ENCODE data around the gene FAR2.
"Not testable (repeated sequence)": the region's sequence is repeated elsewhere in the genome, so short reads cannot be mapped to it uniquely, and the experiment has no call there.

Gene FAR2

DNA sequence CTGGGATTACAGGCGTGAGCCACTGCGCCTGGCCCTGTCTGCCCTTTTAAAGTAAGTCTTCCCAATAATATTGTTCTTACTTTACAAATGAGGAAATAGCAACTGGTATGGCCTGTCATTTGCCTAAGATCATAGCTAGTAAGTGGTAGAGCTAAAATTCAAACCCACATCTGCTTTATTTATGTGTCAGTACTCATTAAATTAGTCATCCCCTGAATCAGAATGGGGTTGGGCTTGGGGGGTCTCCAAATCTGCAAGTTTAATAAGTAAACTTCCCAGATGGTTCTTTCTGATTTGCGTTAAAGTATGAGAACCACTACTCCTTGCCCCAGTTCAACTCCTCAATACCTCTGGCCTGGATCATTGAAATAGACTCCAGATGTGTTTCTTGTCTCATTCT, 96.2 kb downstream of the FAR2 start:
- Mint-ChIP-seq H3K36me3 (ENCODE audit: low read depth) (peaks cover 4% of the 10 kb centered on the region), H3K27ac (no peak overlapping the region), H3K4me3 (no peak overlapping the region), H3K27me3 (no peaks in the 10 kb centered on the region), H3K4me1 (peaks cover 16% of the 10 kb centered on the region), H3K9me3 (no peaks in the 10 kb centered on the region)
- DNase-seq (no peak), ATAC-seq (no peak)

DNA sequence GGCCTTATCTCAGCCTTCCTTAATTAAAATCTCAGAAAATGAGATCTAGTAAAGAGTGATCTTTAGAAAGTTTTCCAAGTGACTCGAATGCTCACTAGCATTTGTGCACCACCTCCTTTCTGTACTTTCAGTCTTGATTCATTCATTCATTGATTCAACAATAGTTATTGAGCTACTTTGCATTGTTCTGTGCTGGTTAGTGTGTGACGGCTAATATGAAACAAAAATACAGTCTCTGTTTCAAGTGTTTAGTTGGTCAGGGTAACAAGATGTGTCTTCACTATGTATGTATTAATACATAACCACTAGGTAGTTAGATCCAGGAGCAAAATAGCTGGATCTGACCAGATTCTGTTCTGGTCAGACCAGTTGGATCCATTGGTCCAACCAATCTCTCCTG, 100.9 kb downstream of the FAR2 start:
- no peak for ATAC-seq
- no peaks in the 10 kb centered on the region for H3K27me3 Mint-ChIP-seq
- no peak overlapping the region for H3K4me3 Mint-ChIP-seq
- H3K27ac Mint-ChIP-seq, result no peak overlapping the region
- no peak for DNase-seq
- peaks cover 4% of the 10 kb centered on the region for H3K36me3 Mint-ChIP-seq (ENCODE audit: low read depth)
- no peaks in the 10 kb centered on the region for H3K9me3 Mint-ChIP-seq
- H3K4me1 Mint-ChIP-seq, result no peaks in the 10 kb centered on the region

DNA sequence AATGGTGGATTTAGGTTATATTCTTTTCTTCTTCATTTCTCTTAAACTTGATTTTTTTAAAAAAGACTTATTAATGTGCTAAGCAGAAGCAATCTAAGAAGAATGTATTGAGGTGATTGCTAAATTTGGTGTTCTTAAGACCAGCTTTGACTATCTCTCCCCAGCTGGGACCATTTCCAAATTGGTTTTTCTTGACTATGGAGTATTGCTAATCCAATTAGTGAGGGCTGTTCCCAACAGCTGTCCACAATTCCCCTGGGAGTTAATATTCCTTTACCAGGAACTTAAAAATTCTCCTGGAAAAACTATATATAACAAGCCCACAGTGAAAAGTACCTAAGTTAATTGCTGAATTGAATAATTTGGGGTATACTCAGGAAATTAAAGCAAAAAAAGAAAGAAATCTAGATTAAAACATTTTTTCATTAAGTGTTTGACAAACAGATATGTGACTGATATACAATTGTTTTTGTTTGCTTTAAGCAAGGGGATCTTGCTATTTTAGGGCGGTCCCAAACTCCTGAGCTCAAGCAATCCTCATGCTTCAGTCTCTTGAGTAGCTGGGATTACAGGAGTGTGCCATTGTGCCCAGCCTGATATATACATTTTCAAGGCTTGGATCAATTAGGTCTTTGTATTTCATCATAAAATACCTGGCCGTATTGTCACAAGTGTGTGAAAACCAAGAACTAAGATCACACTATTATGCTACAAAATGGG, 105.0 kb downstream of the FAR2 start:
- no peaks in the 10 kb centered on the region for H3K4me1 Mint-ChIP-seq
- H3K9me3 Mint-ChIP-seq, result no peaks in the 10 kb centered on the region

DNA sequence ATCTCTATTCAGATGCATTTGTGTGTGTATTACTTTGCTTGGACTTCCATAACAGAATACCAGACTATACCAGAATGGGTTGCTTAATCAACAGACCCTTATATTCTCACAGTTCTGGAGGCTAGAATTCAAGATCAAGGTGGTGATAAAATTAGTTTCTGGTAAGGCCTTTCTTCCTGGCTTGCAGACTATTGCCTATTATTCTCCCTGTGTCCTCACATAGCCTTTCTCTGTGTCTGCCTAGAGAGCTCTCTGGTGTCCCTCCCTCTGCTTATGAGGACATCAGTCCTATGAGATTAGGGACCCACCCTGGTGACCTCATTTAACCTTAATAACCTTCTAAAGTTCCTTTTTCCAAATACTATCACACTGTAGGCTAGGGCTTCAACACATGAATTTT, 106.0 kb downstream of the FAR2 start:
- Mint-ChIP-seq H3K27me3 (no peaks in the 10 kb centered on the region), H3K4me1 (no peaks in the 10 kb centered on the region), H3K4me3 (no peak overlapping the region), H3K36me3 (ENCODE audit: low read depth) (no peaks in the 10 kb centered on the region), H3K27ac (no peak overlapping the region), H3K9me3 (no peaks in the 10 kb centered on the region)
- no peak for ATAC-seq
- no peak for DNase-seq

More for the DNA sequence above, 105.0 kb downstream of the FAR2 start:
- Mint-ChIP-seq H3K36me3 (ENCODE audit: low read depth) (peaks cover 4% of the 10 kb centered on the region), H3K4me3 (no peak overlapping the region), H3K27ac (no peak overlapping the region), H3K27me3 (no peaks in the 10 kb centered on the region)
- no peak for DNase-seq
- ATAC-seq, result no peak

DNA sequence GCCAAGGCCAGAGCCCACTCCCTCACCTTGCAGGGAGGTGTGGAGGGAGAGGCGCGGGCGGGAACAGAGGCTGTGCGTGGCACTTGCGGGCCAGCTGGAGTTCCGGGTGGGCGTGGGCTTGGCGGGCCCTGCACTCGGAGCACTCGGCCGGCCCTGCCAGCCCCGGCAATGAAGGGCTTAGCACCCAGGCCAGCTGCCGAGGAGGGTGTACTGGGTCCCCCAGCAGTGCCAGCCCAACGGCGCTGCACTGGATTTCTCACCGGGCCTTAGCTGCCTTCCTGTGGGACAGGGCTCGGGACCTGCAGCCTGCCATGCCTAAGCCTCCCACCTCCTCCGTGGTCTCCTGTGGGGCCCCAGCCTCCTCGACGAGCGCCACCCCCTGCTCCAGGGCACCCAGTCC, 107.5 kb downstream of the FAR2 start:
- H3K4me3 Mint-ChIP-seq, result no peak overlapping the region
- H3K27me3 Mint-ChIP-seq, result no peaks in the 10 kb centered on the region
- H3K9me3 Mint-ChIP-seq, result peaks cover 9% of the 10 kb centered on the region
- H3K36me3 Mint-ChIP-seq (ENCODE audit: low read depth), result peaks cover 2% of the 10 kb centered on the region
- DNase-seq (no peak), ATAC-seq (no peak)
- no peaks in the 10 kb centered on the region for H3K4me1 Mint-ChIP-seq
- no peak overlapping the region for H3K27ac Mint-ChIP-seq

DNA sequence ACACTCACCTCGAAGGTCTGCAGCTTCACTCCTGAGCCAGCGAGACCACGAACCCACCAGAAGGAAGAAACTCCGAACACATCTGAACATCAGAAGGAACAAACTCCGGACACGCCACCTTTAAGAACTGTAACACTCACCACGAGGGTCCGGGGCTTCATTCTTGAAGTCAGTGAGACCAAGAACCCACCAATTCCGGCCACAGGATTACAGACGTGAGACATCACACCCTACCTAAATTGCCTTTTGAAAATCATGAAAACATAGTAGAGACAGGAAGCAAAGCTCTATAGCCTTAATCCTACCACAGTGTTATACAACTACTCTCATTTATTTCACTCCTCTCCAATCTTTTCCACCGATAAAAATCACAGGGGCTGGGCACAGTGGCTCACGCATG, 108.6 kb downstream of the FAR2 start:
- H3K27ac Mint-ChIP-seq; DNase-seq; H3K36me3 Mint-ChIP-seq (ENCODE audit: low read depth); H3K4me1 Mint-ChIP-seq; ATAC-seq; H3K4me3 Mint-ChIP-seq; H3K27me3 Mint-ChIP-seq: not testable (repeated sequence)
- H3K9me3 Mint-ChIP-seq, result peaks cover 14% of the 10 kb centered on the region

DNA sequence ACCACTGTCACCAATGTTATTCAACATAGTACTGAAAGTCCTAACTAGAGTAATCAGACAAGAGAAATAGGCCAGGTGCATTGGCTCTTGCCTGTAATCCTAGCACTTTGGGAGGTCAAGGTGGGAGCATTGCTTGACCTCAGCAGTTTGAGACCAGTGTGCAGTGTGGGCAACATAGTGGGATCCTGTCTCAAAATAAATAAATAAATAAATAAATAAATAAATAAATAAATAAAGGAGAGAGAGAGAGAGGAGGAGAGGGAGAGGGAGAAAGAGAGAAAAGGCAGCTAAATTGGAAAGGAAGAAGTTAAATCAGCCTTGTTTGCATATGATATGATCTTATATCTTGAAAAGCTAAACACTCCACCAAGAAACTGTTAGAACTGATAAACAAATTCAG, 115.3 kb downstream of the FAR2 start:
- no peaks in the 10 kb centered on the region for H3K4me1 Mint-ChIP-seq
- DNase-seq (no peak), ATAC-seq (no peak)
- peaks cover 27% of the 10 kb centered on the region for H3K9me3 Mint-ChIP-seq
- H3K4me3 Mint-ChIP-seq, result no peak overlapping the region
- peaks cover 2% of the 10 kb centered on the region for H3K36me3 Mint-ChIP-seq (ENCODE audit: low read depth)
- no peaks in the 10 kb centered on the region for H3K27me3 Mint-ChIP-seq
- no peak overlapping the region for H3K27ac Mint-ChIP-seq

DNA sequence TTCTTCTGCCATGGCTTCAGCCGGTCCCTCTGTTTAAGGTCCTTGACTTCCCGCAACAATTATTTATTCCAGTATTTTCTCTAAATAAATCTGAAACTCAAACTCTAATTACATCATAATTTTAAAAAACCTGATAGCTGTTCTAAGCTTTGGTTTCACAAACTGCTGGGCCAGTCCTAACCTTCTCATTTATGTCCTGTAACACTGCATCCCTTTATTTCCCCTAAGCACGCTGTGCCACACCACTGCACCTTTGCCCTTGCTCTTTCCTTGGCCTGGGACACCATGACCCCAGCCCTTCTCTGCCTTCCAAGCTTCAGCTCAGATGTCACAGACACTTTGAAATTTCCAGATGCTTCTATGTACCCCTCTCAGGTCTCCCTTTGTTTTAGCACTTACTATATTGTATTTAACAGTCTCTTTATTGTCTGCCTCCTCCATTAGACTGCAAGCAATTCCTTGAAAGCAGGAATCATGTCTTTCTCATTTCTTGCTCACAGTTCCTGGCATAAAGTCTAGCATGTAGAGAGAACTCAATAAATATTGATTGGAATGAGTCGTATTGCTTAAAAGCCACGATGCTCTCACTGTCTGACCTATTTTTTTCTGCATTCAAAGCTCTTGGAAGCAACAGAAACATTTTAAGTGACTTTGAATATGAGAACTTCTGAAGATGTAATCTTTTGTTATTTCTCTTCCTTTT, 120.8 kb downstream of the FAR2 start:
- no peaks in the 10 kb centered on the region for H3K9me3 Mint-ChIP-seq
- H3K27me3 Mint-ChIP-seq, result no peaks in the 10 kb centered on the region
- H3K36me3 Mint-ChIP-seq (ENCODE audit: low read depth), result no peaks in the 10 kb centered on the region
- no peak overlapping the region for H3K27ac Mint-ChIP-seq
- no peak for ATAC-seq
- DNase-seq, result no peak
- no peak overlapping the region for H3K4me3 Mint-ChIP-seq
- no peaks in the 10 kb centered on the region for H3K4me1 Mint-ChIP-seq

DNA sequence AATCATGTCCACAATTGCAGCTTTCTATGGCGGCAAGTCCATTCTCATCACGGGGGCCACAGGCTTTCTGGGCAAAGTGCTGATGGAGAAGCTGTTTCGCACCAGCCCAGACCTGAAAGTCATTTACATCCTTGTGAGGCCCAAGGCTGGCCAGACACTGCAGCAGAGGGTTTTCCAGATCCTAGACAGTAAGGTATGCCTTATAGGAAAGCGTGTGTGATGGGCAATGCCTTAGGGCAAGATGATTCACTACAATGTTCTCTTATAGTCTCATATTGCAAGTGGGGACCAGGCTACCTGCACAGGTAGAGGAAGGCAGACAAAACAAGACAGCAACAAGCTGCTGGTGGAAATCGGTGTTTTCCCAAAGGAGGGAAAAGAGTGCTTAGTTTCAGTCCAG, 121.4 kb downstream of the FAR2 start:
- H3K4me1 Mint-ChIP-seq, result no peaks in the 10 kb centered on the region
- ATAC-seq (no peak), DNase-seq (no peak)
- H3K27me3 Mint-ChIP-seq, result no peaks in the 10 kb centered on the region
- no peaks in the 10 kb centered on the region for H3K9me3 Mint-ChIP-seq
- H3K36me3 Mint-ChIP-seq (ENCODE audit: low read depth), result no peaks in the 10 kb centered on the region
- H3K4me3 Mint-ChIP-seq, result no peak overlapping the region
- no peak overlapping the region for H3K27ac Mint-ChIP-seq

DNA sequence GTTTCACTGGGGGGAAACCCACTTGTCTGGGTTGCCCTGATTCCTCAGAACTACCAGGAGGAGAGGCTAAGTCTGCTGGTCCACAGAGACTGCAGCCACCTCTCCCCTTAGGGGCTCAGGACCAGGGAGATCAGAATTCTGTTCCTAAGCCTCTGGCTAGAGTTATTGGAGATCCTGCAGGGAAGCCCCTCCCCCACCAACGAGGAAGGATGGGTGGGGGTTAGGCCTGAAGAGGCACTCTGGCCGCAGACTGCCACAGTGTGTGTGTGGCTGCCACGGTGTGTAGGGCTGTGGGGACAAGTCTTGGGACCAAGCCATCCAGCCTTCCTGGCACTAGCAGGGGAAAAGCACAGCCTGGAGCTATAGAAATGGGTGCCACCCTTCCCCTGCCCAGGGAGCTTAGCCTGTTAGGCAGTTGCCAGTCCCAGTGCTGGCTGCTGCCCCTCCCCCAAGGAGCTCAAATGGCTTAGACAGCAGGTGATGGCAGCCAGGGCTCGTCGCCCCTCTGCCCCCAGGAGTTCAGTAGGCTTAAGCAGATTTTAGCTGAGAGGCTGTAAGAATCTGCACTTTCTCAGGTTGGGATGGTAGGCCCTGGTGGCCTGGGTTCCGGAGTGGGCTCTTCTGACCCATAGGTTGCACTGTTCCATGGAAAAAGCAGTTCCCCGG, 124.2 kb downstream of the FAR2 start:
- no peaks in the 10 kb centered on the region for H3K9me3 Mint-ChIP-seq

DNA sequence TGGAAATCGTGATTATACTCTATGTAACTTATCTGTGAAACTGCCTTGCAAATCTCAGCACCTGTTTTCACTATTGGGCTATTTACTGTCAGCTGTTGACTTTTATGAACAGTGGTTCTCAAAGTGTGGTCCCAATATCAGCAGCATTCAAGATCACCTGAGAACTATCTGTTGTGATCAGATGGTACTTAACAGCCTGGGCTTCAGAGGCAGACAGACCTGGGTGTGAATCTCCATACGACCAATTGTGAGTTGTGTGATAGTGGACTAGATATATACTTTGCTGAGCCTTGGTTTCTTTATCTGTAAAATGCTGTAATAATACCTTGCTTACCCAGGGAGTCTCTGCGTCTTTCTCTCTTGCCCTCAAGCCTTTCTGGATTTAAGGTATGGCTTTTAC, 126.8 kb downstream of the FAR2 start:
- Mint-ChIP-seq H3K27ac (no peak overlapping the region), H3K4me1 (no peaks in the 10 kb centered on the region), H3K27me3 (no peaks in the 10 kb centered on the region), H3K4me3 (no peak overlapping the region), H3K36me3 (ENCODE audit: low read depth) (no peaks in the 10 kb centered on the region), H3K9me3 (no peaks in the 10 kb centered on the region)
- ATAC-seq (no peak), DNase-seq (no peak)

More for the DNA sequence above, 124.2 kb downstream of the FAR2 start:
- Mint-ChIP-seq H3K36me3 (ENCODE audit: low read depth) (no peaks in the 10 kb centered on the region), H3K4me1 (no peaks in the 10 kb centered on the region), H3K27ac (no peak overlapping the region), H3K27me3 (no peaks in the 10 kb centered on the region), H3K4me3 (no peak overlapping the region)
- DNase-seq, result no peak
- ATAC-seq, result no peak

DNA sequence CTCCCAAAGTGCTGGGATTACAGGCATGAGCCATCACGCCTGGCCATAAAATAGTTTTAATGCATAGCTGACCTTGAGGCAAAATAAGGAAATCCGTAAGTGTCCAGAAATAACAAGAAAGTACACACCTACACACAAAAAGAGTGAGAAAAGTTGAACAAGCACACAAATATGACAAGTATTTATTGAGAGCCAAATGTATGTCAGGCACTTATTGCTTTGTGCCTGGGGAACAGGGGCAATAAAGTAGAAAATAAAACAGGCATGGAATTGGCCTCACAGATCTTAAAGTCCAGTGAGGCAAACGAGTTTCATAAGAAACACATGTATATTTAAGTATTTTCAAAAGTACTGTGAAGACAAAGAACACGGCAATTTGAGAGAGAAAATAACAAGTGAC, 128.2 kb downstream of the FAR2 start:
- Mint-ChIP-seq H3K9me3 (no peaks in the 10 kb centered on the region), H3K27ac (no peak overlapping the region), H3K36me3 (ENCODE audit: low read depth) (no peaks in the 10 kb centered on the region), H3K4me1 (no peaks in the 10 kb centered on the region), H3K27me3 (no peaks in the 10 kb centered on the region), H3K4me3 (no peak overlapping the region)
- no peak for DNase-seq
- no peak for ATAC-seq

DNA sequence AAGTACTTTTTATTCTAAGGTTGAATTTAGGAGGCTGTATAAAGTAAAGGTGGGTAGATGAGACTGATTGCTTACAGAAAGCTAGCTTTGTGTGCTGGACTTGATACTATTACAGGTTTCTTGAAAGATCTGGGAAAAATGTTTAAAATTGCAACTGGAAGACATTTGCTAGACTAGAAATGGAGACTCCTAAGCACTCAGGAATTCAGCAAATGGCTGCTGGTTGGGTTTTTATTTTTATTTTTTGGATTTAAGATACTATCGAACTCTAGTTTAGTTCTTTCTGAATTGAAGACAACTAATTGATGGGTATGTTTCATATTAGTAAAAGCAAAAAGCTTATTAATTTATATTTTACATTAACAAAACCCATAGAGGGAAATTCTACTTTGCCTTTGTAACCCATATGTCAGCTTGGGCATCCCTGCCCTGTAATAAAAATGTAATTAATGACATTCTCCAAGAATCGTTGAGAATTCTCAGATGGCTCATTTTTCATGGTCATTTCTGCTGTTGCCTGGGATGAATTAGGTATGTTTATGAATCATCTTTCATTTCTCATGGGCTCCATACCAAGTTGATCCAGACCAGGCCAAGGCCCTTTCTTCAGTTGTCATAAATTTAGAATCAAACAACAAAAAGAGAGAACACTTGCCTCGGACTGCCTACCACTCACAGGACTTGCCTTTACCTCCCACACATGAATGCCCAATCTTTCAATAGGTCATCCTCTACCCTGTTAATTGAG, 129.8 kb downstream of the FAR2 start:
- Mint-ChIP-seq H3K4me1 (no peaks in the 10 kb centered on the region), H3K4me3 (no peak overlapping the region), H3K36me3 (ENCODE audit: low read depth) (no peaks in the 10 kb centered on the region), H3K9me3 (no peaks in the 10 kb centered on the region), H3K27ac (no peak overlapping the region), H3K27me3 (no peaks in the 10 kb centered on the region)
- ATAC-seq, result no peak
- DNase-seq, result no peak

DNA sequence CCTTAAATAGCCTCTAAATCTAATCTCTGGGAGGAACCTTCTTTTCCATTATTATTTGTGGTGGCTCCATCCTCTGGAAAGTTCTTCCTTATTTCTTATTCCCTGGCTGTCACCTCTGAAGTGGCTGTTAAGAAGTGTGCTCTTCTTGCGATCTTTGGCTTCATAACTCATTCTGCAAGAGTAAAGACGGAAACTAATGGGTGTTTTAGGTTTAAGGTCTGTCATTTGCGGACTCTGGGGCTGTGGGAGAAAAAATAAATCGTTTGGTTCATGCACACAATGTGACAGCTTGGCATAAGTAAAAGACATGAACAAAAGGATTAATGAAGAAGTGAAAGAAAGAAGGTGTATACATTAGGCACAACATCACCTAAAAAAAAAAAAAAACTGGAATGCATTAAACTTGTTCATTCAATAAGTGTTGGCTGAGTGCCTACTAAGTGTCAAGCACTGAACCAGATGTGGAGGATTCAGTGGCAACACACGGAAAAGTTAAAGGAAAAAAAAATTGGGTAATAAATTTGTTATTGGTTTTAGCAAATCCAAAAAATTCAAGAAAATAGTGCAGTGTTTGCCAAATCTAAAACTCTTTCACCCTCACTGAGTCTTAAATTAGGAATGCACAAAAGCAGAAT, 132.4 kb downstream of the FAR2 start:
- H3K9me3 Mint-ChIP-seq, result no peaks in the 10 kb centered on the region
- DNase-seq (no peak), ATAC-seq (no peak)
- no peak overlapping the region for H3K4me3 Mint-ChIP-seq
- no peak overlapping the region for H3K27ac Mint-ChIP-seq
- no peaks in the 10 kb centered on the region for H3K4me1 Mint-ChIP-seq
- H3K27me3 Mint-ChIP-seq, result no peaks in the 10 kb centered on the region
- H3K36me3 Mint-ChIP-seq (ENCODE audit: low read depth), result peaks cover 3% of the 10 kb centered on the region

Measured in activated naive CD8-positive, alpha-beta T cell treated with anti-CD3 and anti-CD28 coated beads, Interleukin-2, amount 50 U/mL, for 24 hours (primary cell).